Loucy (cell line): ENCODE results near the gene KIF22.

ENCODE experiments used
- EZH2phosphoT487 ChIP-seq: fragments of 200-600 bp; IDR thresholded peaks from 2 replicates; pipeline ENCODE4 v1.6.1; 2018; ENCODE audit warnings: antibody characterized with exemption, mild to moderate bottlenecking, moderate library complexity, borderline replicate concordance
- TF ChIP-seq, protein P1 (sequence below): fragments of 200-600 bp; sonication (generic); conservative IDR thresholded peaks from 2 replicates; pipeline ENCODE4 v1.5.1; 2014; ENCODE audit warnings: mild to moderate bottlenecking, antibody characterized with exemption, low read length

GRCh38 chr16:29784901-29785500, 5.5 kb upstream of the KIF22 start:
- TF ChIP-seq, protein P1, sequence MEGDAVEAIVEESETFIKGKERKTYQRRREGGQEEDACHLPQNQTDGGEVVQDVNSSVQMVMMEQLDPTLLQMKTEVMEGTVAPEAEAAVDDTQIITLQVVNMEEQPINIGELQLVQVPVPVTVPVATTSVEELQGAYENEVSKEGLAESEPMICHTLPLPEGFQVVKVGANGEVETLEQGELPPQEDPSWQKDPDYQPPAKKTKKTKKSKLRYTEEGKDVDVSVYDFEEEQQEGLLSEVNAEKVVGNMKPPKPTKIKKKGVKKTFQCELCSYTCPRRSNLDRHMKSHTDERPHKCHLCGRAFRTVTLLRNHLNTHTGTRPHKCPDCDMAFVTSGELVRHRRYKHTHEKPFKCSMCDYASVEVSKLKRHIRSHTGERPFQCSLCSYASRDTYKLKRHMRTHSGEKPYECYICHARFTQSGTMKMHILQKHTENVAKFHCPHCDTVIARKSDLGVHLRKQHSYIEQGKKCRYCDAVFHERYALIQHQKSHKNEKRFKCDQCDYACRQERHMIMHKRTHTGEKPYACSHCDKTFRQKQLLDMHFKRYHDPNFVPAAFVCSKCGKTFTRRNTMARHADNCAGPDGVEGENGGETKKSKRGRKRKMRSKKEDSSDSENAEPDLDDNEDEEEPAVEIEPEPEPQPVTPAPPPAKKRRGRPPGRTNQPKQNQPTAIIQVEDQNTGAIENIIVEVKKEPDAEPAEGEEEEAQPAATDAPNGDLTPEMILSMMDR = no peak
- no peak for TF ChIP-seq EZH2phosphoT487
